Tibial nerve (tissue), 3 donors: ENCODE results near the gene USP5.

ENCODE experiments used
- CTCF ChIP-seq, 5 experiments: fragments of 200-600 bp in 3 of 5; fragments of 450-650 bp in 2 of 5; sonication (generic) in 3 of 5; IDR thresholded peaks; one replicate each; pipeline ENCODE4 v1.5.1; 2016 to 2019; ENCODE audit warnings: antibody characterized with exemption in 5 of 5, mild to moderate bottlenecking in 3 of 5, moderate library complexity in 2 of 5
- POLR2A ChIP-seq, 2 donors: fragments of 450-650 bp; IDR thresholded peaks; one replicate each; pipeline ENCODE4 v1.6.1; 2017; ENCODE audit warnings: antibody characterized with exemption in 2 of 2, mild to moderate bottlenecking in 2 of 2, moderate library complexity in 2 of 2

GRCh38 chr12:6905414-6906040 lies 53.6 kb downstream of the USP5 start:
- TF ChIP-seq CTCF (IDR thresholded peaks at IDR 0.05) (no peak), POLR2A (IDR thresholded peaks at IDR 0.05) (no peak)
